Stimulated activated naive CD8-positive, alpha-beta T cell treated with anti-CD3 and anti-CD28 coated beads, Interleukin-15, Interleukin-2, amounts not matched to agents 100 ng/mL and 50 ng/mL, for 24 hours (primary cell): Measurements from ENCODE around the gene ACBD5.
"Not testable (repeated sequence)": the region's sequence is repeated elsewhere in the genome, so short reads cannot be mapped to it uniquely, and the experiment has no call there.

Source experiments
- H3K27ac Mint-ChIP-seq: one replicate; pipeline ENCODE4 v1.8.0; 2021; ENCODE audit warnings: mild to moderate bottlenecking, mixed read lengths
- H3K27me3 Mint-ChIP-seq: one replicate; pipeline ENCODE4 v1.8.0; 2021; ENCODE audit warnings: mixed read lengths
- H3K36me3 Mint-ChIP-seq: one replicate; pipeline ENCODE4 v1.8.0; 2021; ENCODE audit warnings: low read depth, mixed read lengths
- H3K4me1 Mint-ChIP-seq: one replicate; pipeline ENCODE4 v1.8.0; 2021; ENCODE audit warnings: low read depth, mixed read lengths
- H3K4me3 Mint-ChIP-seq: one replicate; pipeline ENCODE4 v1.8.0; 2021; ENCODE audit warnings: mild to moderate bottlenecking, mixed read lengths
- H3K9me3 Mint-ChIP-seq: one replicate; pipeline ENCODE4 v1.8.0; 2021; ENCODE audit warnings: mixed read lengths

The ACBD5 gene, protein sequence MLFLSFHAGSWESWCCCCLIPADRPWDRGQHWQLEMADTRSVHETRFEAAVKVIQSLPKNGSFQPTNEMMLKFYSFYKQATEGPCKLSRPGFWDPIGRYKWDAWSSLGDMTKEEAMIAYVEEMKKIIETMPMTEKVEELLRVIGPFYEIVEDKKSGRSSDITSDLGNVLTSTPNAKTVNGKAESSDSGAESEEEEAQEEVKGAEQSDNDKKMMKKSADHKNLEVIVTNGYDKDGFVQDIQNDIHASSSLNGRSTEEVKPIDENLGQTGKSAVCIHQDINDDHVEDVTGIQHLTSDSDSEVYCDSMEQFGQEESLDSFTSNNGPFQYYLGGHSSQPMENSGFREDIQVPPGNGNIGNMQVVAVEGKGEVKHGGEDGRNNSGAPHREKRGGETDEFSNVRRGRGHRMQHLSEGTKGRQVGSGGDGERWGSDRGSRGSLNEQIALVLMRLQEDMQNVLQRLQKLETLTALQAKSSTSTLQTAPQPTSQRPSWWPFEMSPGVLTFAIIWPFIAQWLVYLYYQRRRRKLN

DNA sequence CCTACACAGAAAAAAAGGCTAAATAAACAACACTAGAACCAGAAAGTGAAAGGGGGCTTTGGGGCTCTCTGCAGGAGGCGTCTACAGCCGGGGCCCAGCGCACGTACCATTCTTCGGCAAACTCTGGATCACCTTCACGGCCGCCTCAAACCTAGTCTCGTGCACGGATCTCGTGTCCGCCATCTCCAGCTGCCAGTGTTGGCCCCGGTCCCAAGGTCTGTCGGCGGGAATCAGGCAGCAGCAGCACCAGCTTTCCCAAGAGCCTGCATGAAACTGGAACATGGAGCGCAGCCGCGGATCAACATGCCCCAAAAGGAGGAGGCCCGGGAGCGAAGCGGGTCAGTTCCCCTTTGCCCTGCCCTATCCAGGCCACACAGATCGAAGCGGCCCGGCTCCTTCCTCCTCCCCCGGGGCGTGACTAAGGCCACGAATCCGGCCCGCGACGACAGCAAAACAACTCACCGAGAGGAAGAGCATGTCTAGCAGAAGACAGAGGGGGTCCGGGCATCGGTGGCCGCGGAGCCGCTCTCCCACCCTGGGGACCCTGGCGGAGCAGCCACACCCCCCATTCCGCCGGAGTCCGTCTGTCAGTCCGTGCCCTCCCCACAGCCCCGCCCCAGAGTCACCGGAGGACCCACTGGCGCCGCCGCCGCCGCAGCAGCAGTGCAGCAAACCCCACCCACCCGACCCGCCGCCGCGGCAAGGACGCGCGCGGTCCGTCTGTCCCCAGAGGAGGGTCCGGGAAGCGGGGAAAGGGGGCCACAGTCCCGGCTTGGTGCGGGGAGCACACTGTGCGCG, at the start of gene ACBD5:
TSS of gene ACBD5 (minus strand) at position 586 of the 798 bp plus-strand sequence. CDS start at position 477, 109 bp downstream.
- Mint-ChIP-seq H3K9me3 (no peaks in the 10 kb centered on the region), H3K27me3 (no peaks in the 10 kb centered on the region), H3K27ac (peak within 1 kb of the TSS; percentile 99), H3K4me1 (peaks cover 44% of the 10 kb centered on the region), H3K4me3 (peak within 1 kb of the TSS; percentile 99), H3K36me3 (peaks cover 16% of the 10 kb centered on the region)

DNA sequence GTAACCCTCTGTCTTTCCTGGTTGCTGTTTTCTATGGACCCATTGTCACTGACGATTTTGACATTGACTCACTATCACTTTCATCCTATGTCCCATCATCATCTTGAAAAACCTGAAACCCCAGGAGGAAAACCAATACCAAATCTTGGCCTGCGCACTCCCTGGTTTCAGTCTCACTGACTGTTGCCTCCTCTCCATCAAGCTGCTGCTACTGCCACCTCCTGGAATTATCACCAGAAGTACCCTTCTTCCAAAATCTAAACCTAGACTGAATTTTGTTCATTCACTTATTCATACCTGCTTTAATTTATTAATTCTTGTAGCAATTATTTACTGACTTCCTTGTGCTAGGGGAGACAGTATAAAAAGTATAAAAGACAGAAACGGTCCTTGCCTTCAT, 44.5 kb upstream of the ACBD5 start:
- H3K27me3 Mint-ChIP-seq = no peaks in the 10 kb centered on the region
- H3K4me3 Mint-ChIP-seq = no peak overlapping the region
- no peaks in the 10 kb centered on the region for H3K36me3 Mint-ChIP-seq
- H3K9me3 Mint-ChIP-seq = no peaks in the 10 kb centered on the region
- peak overlapping the region; percentile 75 for H3K27ac Mint-ChIP-seq
- peaks cover 7% of the 10 kb centered on the region for H3K4me1 Mint-ChIP-seq

DNA sequence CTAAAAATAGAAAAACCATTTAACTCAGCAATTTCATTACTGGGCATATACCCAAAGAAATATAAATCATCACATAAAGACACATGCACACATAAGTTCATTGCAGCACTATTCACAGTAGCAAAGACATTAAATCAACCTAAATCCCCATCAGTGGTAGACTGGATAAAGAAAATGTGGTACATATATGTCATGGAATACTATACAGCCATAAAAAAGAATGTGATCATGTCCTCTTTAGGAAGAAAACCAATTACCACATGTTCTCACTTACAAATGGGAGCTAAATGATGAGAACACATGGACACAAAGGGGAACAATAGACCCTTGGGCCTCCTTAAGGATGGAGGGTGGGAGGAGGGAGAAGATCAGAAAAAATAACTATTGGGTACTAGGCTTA, 36.0 kb upstream of the ACBD5 start:
- Mint-ChIP-seq H3K9me3 (no peaks in the 10 kb centered on the region), H3K27me3 (peaks cover 31% of the 10 kb centered on the region), H3K4me3 (no peak overlapping the region), H3K4me1 (no peaks in the 10 kb centered on the region), H3K36me3 (no peaks in the 10 kb centered on the region), H3K27ac (no peak overlapping the region)

DNA sequence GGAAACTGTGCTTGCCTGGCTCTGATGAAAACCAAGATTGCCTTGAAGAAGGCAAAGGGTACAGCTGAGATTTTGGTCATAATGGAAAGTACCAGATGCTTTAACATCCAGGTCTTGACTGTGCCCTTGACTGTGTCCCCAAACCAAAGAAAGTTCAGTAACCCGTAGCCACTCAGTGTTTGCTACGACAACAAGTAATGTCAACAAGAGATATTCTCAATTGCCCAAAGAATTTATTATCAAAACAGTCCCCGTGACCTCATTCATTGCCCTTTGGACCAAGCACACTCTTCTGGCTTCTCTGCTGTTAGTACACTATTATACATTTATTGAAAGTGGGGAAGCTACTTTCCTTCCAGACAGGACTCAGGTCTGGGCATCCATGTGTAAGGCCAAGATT, 25.4 kb upstream of the ACBD5 start:
- not testable (repeated sequence) for H3K9me3 Mint-ChIP-seq, H3K36me3 Mint-ChIP-seq, H3K4me3 Mint-ChIP-seq, H3K4me1 Mint-ChIP-seq, H3K27ac Mint-ChIP-seq
- peaks cover 34% of the 10 kb centered on the region for H3K27me3 Mint-ChIP-seq

DNA sequence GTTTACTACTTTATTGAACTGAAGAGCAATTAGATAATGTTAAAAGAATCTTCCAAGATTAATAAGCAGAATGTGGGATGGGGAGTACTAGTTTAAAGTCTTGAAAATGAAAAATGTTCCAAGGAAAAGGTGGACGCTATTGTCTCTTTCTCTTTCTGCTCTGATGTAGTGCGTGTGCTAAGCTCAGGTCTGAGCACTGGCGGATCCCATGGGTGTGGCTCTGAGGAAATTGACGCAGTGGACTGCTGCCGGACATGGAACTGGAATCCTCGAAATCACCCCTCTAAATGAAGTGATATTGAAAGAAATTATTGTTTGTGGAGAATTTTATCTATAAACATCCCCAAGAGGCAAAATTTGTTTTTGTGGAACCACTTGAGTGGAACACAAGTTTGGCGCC, 22.2 kb upstream of the ACBD5 start:
- H3K4me3 Mint-ChIP-seq, H3K9me3 Mint-ChIP-seq, H3K36me3 Mint-ChIP-seq, H3K27ac Mint-ChIP-seq: not testable (repeated sequence)
- Mint-ChIP-seq H3K4me1 (peaks cover 14% of the 10 kb centered on the region), H3K27me3 (peaks cover 54% of the 10 kb centered on the region)

DNA sequence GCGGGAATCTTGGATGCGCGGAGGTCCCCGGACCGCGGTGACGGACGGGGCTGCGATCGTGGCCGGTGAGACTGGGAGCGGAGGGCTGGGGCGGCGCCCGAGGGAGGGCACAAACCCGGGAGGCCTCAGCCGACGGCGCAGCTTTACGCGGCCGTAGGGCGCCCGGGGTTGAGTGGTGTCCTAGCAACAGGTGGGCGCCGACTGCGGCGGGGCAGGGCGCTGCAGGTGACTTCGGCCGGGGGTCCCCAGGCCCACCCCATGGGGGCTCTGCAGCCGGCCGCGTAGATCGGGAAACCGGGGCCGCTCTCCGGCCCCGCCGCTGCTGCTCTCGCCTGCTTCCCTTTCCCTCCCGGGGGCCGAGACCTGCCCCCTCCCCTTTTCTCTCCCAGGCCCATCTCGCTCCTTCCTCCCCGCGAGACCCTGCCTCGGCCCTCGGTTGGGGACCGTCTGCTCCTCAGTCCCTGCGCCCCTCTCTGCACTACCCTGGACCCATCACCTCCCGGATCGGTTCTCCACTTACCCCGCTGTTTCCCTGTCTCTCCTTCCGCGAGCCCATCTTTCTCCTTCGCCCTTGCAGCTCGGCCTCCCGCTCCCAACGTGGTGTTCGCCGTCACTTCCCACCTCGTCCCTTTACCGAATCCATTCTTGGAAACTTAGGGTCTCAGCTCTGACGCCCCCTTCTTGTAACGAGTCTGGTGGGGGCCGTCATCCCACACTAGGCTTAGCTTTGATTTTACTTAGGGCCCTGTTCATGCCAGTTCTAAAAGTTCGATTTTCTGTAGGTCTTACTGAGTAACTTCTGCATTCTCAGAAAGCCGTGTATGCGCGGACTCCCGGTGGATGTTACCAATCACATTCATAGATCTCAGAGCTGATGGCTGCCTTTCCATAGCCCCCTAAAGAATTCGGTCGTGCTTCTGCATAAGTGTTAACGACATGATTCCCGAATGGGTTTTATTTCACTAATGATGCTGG, 18.5 kb upstream of the ACBD5 start:
- Mint-ChIP-seq H3K27ac (peak overlapping the region; percentile 68), H3K9me3 (peaks cover 4% of the 10 kb centered on the region), H3K4me1 (peaks cover 23% of the 10 kb centered on the region), H3K36me3 (peaks cover 7% of the 10 kb centered on the region), H3K27me3 (peaks cover 56% of the 10 kb centered on the region), H3K4me3 (peak overlapping the region; percentile 86)

DNA sequence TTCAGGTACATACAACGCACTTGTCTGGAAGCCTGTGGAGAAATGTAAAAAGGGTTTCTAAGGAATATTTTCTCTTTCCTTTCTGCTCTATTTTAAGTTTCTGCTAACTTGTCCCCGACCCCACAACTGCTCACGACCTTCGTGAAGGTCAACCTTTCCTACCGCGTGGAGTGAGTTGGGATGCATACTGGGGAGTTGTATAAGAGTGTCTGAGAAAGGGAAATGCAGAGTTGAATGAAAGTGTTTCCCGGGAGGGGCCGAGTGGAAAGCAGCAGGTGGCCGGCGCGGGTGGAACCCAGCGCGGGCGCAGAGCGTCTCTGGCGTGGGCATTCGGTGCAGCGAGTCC, 17.9 kb upstream of the ACBD5 start:
- peak overlapping the region; percentile 68 for H3K27ac Mint-ChIP-seq

DNA sequence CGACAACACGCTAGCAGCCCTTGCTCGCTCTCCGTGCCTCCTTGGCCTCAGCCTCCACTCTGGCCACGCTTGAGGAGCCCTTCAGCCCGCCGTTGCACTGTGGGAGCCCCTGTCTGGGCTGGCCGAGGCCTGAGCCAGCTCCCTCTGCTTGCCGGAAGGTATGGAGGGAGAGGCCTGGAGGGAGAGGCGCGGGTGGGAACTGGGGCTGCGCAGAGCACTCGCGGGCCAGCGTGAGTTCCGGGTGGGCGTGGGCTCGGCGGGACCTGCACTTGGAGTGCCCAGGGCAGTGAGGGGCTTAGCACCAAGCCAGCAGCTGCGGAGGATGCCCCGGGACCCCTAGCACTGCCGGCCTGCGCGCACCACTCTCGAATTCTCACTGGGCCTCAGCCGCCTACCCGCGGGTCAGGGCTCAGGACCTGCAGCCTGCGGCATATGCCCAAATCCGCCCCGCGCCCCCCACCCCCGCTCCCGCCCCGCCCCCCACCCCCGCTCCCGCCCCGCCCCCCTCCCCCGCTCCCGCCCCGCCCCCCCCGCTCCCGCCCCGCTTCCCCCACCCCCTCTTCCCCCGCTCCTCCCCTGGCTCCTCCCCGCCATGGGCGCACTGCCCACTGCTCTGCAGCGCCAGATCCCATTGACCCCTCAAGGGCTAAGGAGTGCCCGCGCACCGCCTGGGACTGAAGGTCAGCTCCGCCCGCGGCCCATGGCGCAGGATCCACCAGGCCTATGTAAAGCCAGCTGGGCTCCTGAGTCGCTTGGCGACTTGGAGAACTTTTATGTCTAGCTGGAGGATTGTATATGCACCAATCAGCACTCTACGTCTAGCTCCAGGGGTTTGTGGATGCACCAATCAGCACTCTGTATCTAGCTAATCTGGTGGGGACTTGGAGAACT, 15.9 kb upstream of the ACBD5 start:
- H3K36me3 Mint-ChIP-seq = peaks cover 7% of the 10 kb centered on the region
- peaks cover 4% of the 10 kb centered on the region for H3K9me3 Mint-ChIP-seq
- H3K4me1 Mint-ChIP-seq = peaks cover 34% of the 10 kb centered on the region
- peaks cover 40% of the 10 kb centered on the region for H3K27me3 Mint-ChIP-seq
- no peak overlapping the region for H3K27ac Mint-ChIP-seq
- peak overlapping the region; percentile 83 for H3K4me3 Mint-ChIP-seq

More for the DNA sequence above, 17.9 kb upstream of the ACBD5 start:
- Mint-ChIP-seq H3K4me3 (peak overlapping the region; percentile 83), H3K4me1 (peaks cover 26% of the 10 kb centered on the region), H3K9me3 (peaks cover 4% of the 10 kb centered on the region), H3K36me3 (peaks cover 7% of the 10 kb centered on the region), H3K27me3 (peaks cover 52% of the 10 kb centered on the region)

DNA sequence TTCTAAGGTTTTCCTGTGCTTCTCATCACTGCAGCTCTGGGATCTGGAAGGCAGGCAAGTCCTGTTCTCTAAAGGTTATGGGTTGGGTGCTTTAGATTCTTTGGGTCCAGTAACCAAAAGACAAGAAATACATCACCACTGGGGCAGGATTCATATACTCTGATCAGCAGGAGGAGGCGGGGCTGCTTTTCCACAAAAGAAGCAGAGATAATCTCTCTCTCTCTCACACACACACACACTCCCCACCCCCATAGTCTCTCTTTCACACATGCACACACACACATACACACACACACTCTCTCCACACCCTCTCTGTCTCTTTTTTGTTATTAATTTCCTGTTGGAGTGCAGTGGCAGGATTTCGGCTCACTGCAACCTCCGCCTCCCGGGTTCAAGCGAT, 13.0 kb upstream of the ACBD5 start:
- H3K4me1 Mint-ChIP-seq = peaks cover 27% of the 10 kb centered on the region
- H3K4me3 Mint-ChIP-seq = peak overlapping the region; percentile 80
- peak overlapping the region; percentile 61 for H3K27ac Mint-ChIP-seq
- peaks cover 3% of the 10 kb centered on the region for H3K36me3 Mint-ChIP-seq
- H3K27me3 Mint-ChIP-seq = peaks cover 22% of the 10 kb centered on the region
- peaks cover 4% of the 10 kb centered on the region for H3K9me3 Mint-ChIP-seq

DNA sequence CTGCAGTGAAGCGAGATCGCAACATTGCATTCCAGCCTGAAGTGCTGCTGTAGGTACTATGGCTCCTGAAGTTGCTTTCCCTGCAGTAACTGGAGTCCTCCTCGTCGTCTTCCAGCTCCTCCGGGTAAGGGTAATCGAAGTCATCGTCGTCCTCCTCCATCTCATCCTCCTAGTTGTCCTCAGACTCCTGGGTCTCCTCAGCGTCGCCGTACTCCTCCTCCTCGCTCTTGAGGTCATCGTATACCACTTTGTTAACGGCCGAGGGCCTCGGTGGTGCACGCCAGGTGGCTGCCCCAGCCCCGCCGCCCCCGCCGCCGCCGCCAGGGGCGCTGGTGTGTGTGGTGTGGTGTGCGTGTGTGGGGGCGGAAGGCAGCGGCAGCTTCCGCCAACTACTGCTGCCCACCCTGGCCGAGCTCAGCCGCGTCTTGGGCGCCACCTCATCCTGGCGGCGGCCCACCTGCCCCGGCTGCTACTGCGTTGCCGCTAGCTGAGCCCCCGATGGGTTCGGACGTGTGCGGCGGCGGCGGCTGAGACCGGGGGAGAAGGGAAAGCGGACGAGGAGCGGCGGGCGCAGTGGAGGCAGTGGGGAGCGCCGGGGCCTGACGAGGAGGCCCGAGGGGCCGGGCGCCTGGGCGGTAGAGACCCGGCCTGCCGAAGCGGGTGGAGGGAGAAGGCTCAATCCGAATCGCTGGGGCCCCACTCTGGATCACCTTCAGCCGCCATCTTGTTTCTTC, 11.8 kb upstream of the ACBD5 start:
- Mint-ChIP-seq H3K27ac (peak overlapping the region; percentile 65), H3K4me3 (peak overlapping the region; percentile 80), H3K4me1 (peaks cover 16% of the 10 kb centered on the region), H3K36me3 (peaks cover 2% of the 10 kb centered on the region), H3K9me3 (peaks cover 3% of the 10 kb centered on the region), H3K27me3 (peaks cover 11% of the 10 kb centered on the region)

DNA sequence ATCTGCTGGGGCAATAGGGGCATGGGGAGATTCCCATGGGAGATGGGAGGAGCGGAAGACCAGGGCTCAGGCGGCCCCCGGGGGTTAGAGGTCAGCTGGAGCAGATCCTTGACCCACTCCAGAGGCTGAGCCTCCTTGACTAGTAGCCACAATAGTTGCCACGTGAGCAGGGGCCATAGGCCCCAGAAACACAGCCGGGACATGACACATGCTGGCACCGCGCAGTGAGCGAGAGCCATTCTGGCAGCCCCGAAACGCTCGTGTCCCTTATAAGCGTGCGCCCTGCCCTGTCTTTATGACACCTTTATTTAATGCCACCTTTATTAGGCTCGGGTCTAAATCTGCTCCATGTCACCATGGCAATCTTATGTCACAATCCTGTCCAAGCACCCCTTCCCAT, 11.0 kb upstream of the ACBD5 start:
- Mint-ChIP-seq H3K4me1 (peaks cover 11% of the 10 kb centered on the region), H3K9me3 (no peaks in the 10 kb centered on the region), H3K27ac (no peak overlapping the region)

DNA sequence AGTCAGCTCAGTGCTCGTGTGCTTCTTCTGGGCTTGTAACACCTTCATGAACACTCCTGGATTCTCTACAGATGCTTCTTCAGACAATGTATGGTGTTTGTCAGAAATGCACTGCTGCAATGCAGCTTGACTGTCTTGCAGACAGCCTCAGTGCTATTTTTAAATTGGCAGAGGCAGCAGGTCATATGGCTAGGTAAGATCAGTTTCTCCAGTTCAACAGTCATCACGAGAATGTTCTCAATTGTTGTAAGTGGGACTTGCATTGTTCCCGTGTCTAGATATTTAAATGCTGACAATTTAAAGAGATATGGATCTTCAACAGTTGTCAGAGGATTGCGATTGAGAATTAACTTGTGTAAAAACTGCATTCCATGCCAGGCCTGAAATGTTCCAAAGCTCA, 7.6 kb upstream of the ACBD5 start:
- Mint-ChIP-seq H3K4me3 (no peak overlapping the region), H3K9me3 (no peaks in the 10 kb centered on the region), H3K4me1 (peaks cover 22% of the 10 kb centered on the region), H3K27ac (no peak overlapping the region), H3K36me3 (peaks cover 9% of the 10 kb centered on the region), H3K27me3 (no peaks in the 10 kb centered on the region)

More for the DNA sequence above, 11.0 kb upstream of the ACBD5 start:
- peaks cover 5% of the 10 kb centered on the region for H3K27me3 Mint-ChIP-seq
- H3K4me3 Mint-ChIP-seq = no peak overlapping the region
- no peaks in the 10 kb centered on the region for H3K36me3 Mint-ChIP-seq

DNA sequence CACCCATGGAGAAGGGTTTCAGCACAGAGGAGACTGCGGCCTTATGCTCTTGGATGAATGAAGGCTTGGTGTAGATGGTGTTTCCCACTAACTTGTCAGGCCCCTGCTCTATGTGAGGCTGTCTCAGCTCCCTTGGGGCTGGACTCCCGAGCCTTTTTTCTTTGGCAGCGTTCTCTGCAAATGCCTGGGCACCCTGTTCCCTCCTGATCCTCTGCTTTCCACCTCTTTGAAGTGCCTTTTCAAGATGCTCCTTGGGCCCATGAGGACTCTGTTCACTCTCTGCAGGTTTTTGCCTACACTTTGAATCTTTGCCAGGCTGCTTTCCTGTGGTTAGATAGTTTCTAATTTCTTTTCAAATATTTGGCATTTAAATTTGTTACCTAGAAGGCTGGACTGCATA, 6.8 kb upstream of the ACBD5 start:
- no peaks in the 10 kb centered on the region for H3K27me3 Mint-ChIP-seq
- peaks cover 12% of the 10 kb centered on the region for H3K36me3 Mint-ChIP-seq

More for the DNA sequence above, 6.8 kb upstream of the ACBD5 start:
- Mint-ChIP-seq H3K9me3 (no peaks in the 10 kb centered on the region), H3K4me1 (peaks cover 27% of the 10 kb centered on the region), H3K4me3 (no peak overlapping the region), H3K27ac (no peak overlapping the region)
